H9 (cell line): Measurements from ENCODE around the gene C18orf63. TPM values are rescaled to one million over a fixed set of nuclear protein-coding genes. Genes with fewer than 3 reads are reported as not detected.

ENCODE experiments used
- DNase-seq: peaks from one replicate; pipeline ENCODE4 v3.0.0-alpha.2; 2017
- H2AFZ ChIP-seq: one replicate; pipeline ENCODE4 v1.6.1; 2013; ENCODE audit warnings: mild to moderate bottlenecking, low read length, control low read depth, moderate library complexity
- H2AK5ac ChIP-seq: 2 replicates; pipeline ENCODE4 v1.6.1; 2013; ENCODE audit warnings: low read length, control low read depth, mixed read lengths; ENCODE audit not compliant: insufficient read length
- H2BK120ac ChIP-seq: one replicate; pipeline ENCODE4 v1.6.1; 2013; ENCODE audit warnings: low read depth, mild to moderate bottlenecking, low read length, control low read depth, inconsistent platforms; ENCODE audit not compliant: poor library complexity, severe bottlenecking
- H2BK12ac ChIP-seq: 2 replicates; pipeline ENCODE4 v1.6.1; 2013; ENCODE audit warnings: low read length, control low read depth, mixed read lengths, low read depth; ENCODE audit not compliant: insufficient read length
- H2BK15ac ChIP-seq: 2 replicates; pipeline ENCODE4 v1.6.1; 2013; ENCODE audit warnings: low read depth, low read length, control low read depth
- H2BK20ac ChIP-seq: one replicate; pipeline ENCODE4 v1.6.1; 2013; ENCODE audit warnings: low read depth, mild to moderate bottlenecking, low read length, control low read depth, inconsistent platforms; ENCODE audit not compliant: poor library complexity, severe bottlenecking
- H2BK5ac ChIP-seq: 2 replicates; pipeline ENCODE4 v1.6.1; 2013; ENCODE audit warnings: low read length, control low read depth, mixed read lengths; ENCODE audit not compliant: insufficient read length
- H3K14ac ChIP-seq: 2 replicates; pipeline ENCODE4 v1.6.1; 2013; ENCODE audit warnings: low read length, control low read depth; ENCODE audit not compliant: insufficient read depth
- H3K18ac ChIP-seq: 2 replicates; pipeline ENCODE4 v1.6.1; 2013; ENCODE audit warnings: low read depth, mild to moderate bottlenecking, mixed read lengths, low read length, control low read depth; ENCODE audit not compliant: insufficient read length
- H3K23ac ChIP-seq: 2 replicates; pipeline ENCODE4 v1.6.1; 2013; ENCODE audit warnings: low read length, control low read depth, mixed read lengths, low read depth; ENCODE audit not compliant: insufficient read length
- H3K23me2 ChIP-seq: 2 replicates; pipeline ENCODE4 v1.6.1; 2013; ENCODE audit warnings: low read depth, mild to moderate bottlenecking, mixed read lengths, low read length, control low read depth; ENCODE audit not compliant: insufficient read length, poor library complexity, severe bottlenecking
- H3K27ac ChIP-seq: 2 replicates; pipeline ENCODE4 v1.5.1; 2013; ENCODE audit warnings: low read length, control low read depth, mixed read lengths, low read depth; ENCODE audit not compliant: insufficient read length
- H3K27me3 ChIP-seq: 2 replicates; pipeline ENCODE4 v1.6.1; 2013; ENCODE audit warnings: low read length, control low read depth, inconsistent platforms; ENCODE audit not compliant: insufficient read depth
- H3K4ac ChIP-seq: 2 replicates; pipeline ENCODE4 v1.6.1; 2013; ENCODE audit warnings: low read depth, mild to moderate bottlenecking, control low read depth, inconsistent platforms, low read length, moderate library complexity
- H3K4me1 ChIP-seq: 2 replicates; pipeline ENCODE4 v1.6.1; 2013; ENCODE audit warnings: low read length, control low read depth, inconsistent platforms; ENCODE audit not compliant: insufficient read depth
- H3K4me2 ChIP-seq: 2 replicates; pipeline ENCODE4 v1.6.1; 2013; ENCODE audit warnings: low read length, control low read depth, mixed read lengths; ENCODE audit not compliant: insufficient read length, insufficient read depth
- H3K56ac ChIP-seq: 2 replicates; pipeline ENCODE4 v1.6.1; 2013; ENCODE audit warnings: low read depth, mild to moderate bottlenecking, mixed read lengths, low read length, control low read depth; ENCODE audit not compliant: insufficient read length
- H3K79me1 ChIP-seq: 2 replicates; pipeline ENCODE4 v1.6.1; 2013; ENCODE audit warnings: low read depth, mild to moderate bottlenecking, moderate library complexity, low read length, control low read depth, inconsistent platforms; ENCODE audit not compliant: insufficient read depth, poor library complexity, severe bottlenecking
- H3K79me2 ChIP-seq: 2 replicates; pipeline ENCODE4 v1.6.1; 2013; ENCODE audit warnings: low read length, control low read depth, inconsistent platforms; ENCODE audit not compliant: insufficient read depth
- H3K9ac ChIP-seq: 2 replicates; pipeline ENCODE4 v1.6.1; 2013; ENCODE audit warnings: low read length, control low read depth, mixed read lengths; ENCODE audit not compliant: insufficient read length; ENCODE audit errors: extremely low read depth
- H3K9me3 ChIP-seq: one replicate; pipeline ENCODE4 v1.6.1; 2013; ENCODE audit warnings: low read depth, low read length, inconsistent platforms; ENCODE audit not compliant: control insufficient read depth
- H3T11ph ChIP-seq: one replicate; pipeline ENCODE4 v1.6.1; 2013; ENCODE audit warnings: mild to moderate bottlenecking, low read length, control low read depth, inconsistent platforms
- H4K20me1 ChIP-seq: one replicate; pipeline ENCODE4 v1.6.1; 2013; ENCODE audit not compliant: control insufficient read depth, insufficient read length, insufficient read depth
- H4K5ac ChIP-seq: 2 replicates; pipeline ENCODE4 v1.6.1; 2013; ENCODE audit warnings: low read depth, mild to moderate bottlenecking, mixed read lengths, low read length, control low read depth; ENCODE audit not compliant: insufficient read length
- H4K8ac ChIP-seq: replicated peaks from 2 replicates; pipeline ENCODE4 v1.6.1; 2013; ENCODE audit warnings: low read length, control low read depth, mixed read lengths, low read depth; ENCODE audit not compliant: insufficient read length
- H4K91ac ChIP-seq: 2 replicates; pipeline ENCODE4 v1.6.1; 2013; ENCODE audit warnings: low read depth, mild to moderate bottlenecking, moderate library complexity, mixed read lengths, low read length, control low read depth; ENCODE audit not compliant: insufficient read length
- H3K27ac Mint-ChIP-seq, 3 experiments: 2 replicates in 2 of 3; 3 replicates in 1 of 3; pipeline ENCODE4 v1.8.0; 2020 to 2021; ENCODE audit warnings: mixed read lengths in 3 of 3, mild to moderate bottlenecking in 1 of 3, moderate library complexity in 1 of 3
- H3K27me3 Mint-ChIP-seq: 2 replicates; pipeline ENCODE4 v1.8.0; 2021; ENCODE audit warnings: low read depth, mild to moderate bottlenecking, moderate library complexity, mixed read lengths
- H3K36me3 Mint-ChIP-seq, 3 experiments: 2 replicates in 2 of 3; 3 replicates in 1 of 3; pipeline ENCODE4 v1.8.0; 2020 to 2021; ENCODE audit warnings: low read depth in 3 of 3, mixed read lengths in 3 of 3; ENCODE audit not compliant: insufficient read depth in 1 of 3
- H3K4me1 Mint-ChIP-seq, 2 experiments: 2 replicates each; pipeline ENCODE4 v1.8.0; 2020; ENCODE audit warnings: mixed read lengths in 2 of 2
- H3K4me3 Mint-ChIP-seq, 2 experiments: 2 replicates in 1 of 2; 3 replicates in 1 of 2; pipeline ENCODE4 v1.8.0; 2020 to 2021; ENCODE audit warnings: mild to moderate bottlenecking in 2 of 2, mixed read lengths in 2 of 2, moderate library complexity in 1 of 2
- H3K9me3 Mint-ChIP-seq, 2 experiments: 2 replicates in 1 of 2; 3 replicates in 1 of 2; pipeline ENCODE4 v1.8.0; 2020; ENCODE audit warnings: mild to moderate bottlenecking in 2 of 2, mixed read lengths in 2 of 2, moderate library complexity in 1 of 2
- WGBS: extraction: QIAGEN DNeasy Blood & Tissue Kit; methylation state at CpG from one replicate; pipeline ENCODE4 v1.1.7; 2013; ENCODE audit warnings: missing lambda C conversion rate, low lambda C conversion rate, mixed read lengths; ENCODE audit not compliant: insufficient read length; ENCODE audit errors: extremely low coverage; 5-methylcytosine and 5-hydroxymethylcytosine counted together
- total RNA-seq: library from RNA; stranded (reverse); gene quantifications from 2 replicates; pipeline ENCODE4 v1.2.1, GENCODE V29; 2021
- TF ChIP-seq, protein P1 (sequence below): fragments of 200-600 bp; sonication (generic); conservative IDR thresholded peaks from 3 replicates; pipeline ENCODE4 v1.8.0; 2021; ENCODE audit warnings: antibody characterized with exemption, mild to moderate bottlenecking

C18orf63 gene
- total RNA-seq, 1 experiment from 2014 or later, result not detected

DNA sequence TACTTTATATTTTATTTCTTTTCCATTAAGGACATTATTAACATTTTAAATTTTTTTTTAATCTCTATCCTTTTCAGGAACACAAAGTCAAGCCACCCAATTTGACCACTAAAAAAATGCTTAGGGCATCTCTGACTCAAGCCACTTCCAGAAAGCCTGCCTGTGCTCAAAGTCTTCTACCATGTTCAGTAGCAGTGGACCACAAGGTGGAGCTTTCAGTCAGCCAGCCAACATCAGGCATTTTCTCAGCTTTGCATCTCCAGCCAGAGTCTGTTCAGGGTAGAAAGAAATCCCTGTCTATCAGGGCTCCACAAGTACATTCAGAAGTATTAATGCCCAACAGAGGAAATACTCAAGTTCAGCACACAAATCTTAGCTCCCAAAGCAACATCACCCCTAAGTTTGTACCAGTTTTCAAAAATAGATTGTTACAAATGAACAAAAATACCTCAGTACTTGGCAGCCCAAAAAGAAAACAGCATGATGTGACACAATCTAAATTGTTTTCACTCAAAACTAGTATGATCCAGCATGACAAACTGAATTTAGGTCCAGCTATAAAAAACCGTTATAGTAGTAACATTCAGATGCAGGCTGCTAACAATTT lies 37.6 kb downstream of the C18orf63 start:
- no peak overlapping the region for H2BK5ac ChIP-seq
- H3K9me3 Mint-ChIP-seq, result no peaks in the 10 kb centered on the region
- H4K20me1 ChIP-seq, result no peaks in the 10 kb centered on the region
- WGBS, result no CpG with 5 or more reads among the region's 1 CpG
- H3K23ac ChIP-seq, result no peak overlapping the region
- H3K4me1 ChIP-seq, result no peaks in the 10 kb centered on the region; the same call in 1 of the 2 replicates
- H3K23me2 ChIP-seq, result no peaks in the 10 kb centered on the region
- H3K9ac ChIP-seq, result no peak overlapping the region
- no peak overlapping the region for H2AFZ ChIP-seq
- no peak overlapping the region for H2BK120ac ChIP-seq
- H3K4me1 Mint-ChIP-seq, result peaks cover 0 to 2% of the 10 kb centered on the region in 2 experiments; a peak in 1 of 4 replicates
- no peak overlapping the region for H3K27ac ChIP-seq
- H3T11ph ChIP-seq, result no peak overlapping the region
- no peak overlapping the region for H2AK5ac ChIP-seq
- H3K56ac ChIP-seq, result no peak overlapping the region
- no peak overlapping the region for H4K8ac ChIP-seq
- no peak overlapping the region for H3K18ac ChIP-seq
- TF ChIP-seq, protein P1, sequence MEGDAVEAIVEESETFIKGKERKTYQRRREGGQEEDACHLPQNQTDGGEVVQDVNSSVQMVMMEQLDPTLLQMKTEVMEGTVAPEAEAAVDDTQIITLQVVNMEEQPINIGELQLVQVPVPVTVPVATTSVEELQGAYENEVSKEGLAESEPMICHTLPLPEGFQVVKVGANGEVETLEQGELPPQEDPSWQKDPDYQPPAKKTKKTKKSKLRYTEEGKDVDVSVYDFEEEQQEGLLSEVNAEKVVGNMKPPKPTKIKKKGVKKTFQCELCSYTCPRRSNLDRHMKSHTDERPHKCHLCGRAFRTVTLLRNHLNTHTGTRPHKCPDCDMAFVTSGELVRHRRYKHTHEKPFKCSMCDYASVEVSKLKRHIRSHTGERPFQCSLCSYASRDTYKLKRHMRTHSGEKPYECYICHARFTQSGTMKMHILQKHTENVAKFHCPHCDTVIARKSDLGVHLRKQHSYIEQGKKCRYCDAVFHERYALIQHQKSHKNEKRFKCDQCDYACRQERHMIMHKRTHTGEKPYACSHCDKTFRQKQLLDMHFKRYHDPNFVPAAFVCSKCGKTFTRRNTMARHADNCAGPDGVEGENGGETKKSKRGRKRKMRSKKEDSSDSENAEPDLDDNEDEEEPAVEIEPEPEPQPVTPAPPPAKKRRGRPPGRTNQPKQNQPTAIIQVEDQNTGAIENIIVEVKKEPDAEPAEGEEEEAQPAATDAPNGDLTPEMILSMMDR, result peak; percentile 75
- no peak overlapping the region for H3K4me3 Mint-ChIP-seq
- no peak overlapping the region for H3K4ac ChIP-seq
- no peak overlapping the region for H4K91ac ChIP-seq
- no peaks in the 10 kb centered on the region for H3K36me3 Mint-ChIP-seq
- DNase-seq, result peak; percentile 67
- H2BK15ac ChIP-seq, result no peak overlapping the region
- no peaks in the 10 kb centered on the region for H3K79me2 ChIP-seq
- no peaks in the 10 kb centered on the region for H3K79me1 ChIP-seq
- no peak overlapping the region for H2BK12ac ChIP-seq
- H3K27me3 ChIP-seq, result no peaks in the 10 kb centered on the region
- no peaks in the 10 kb centered on the region for H3K9me3 ChIP-seq
- no peak overlapping the region for H2BK20ac ChIP-seq
- no peak overlapping the region for H4K5ac ChIP-seq
- no peak overlapping the region for H3K27ac Mint-ChIP-seq
- H3K4me2 ChIP-seq, result no peak overlapping the region
- no peak overlapping the region for H3K14ac ChIP-seq
- peaks cover 4% of the 10 kb centered on the region; the same call in 1 of the 2 replicates for H3K27me3 Mint-ChIP-seq
